HEK293 (cell line): ENCODE results near the gene MEGF10.
"Not testable (repeated sequence)": the region's sequence is repeated elsewhere in the genome, so short reads cannot be mapped to it uniquely, and the experiment has no call there.

Experiments
- CTCF ChIA-PET: fragments of 350-600 bp; formaldehyde crosslinking; extraction: SDS; loops from one replicate; lab custom pipeline; 2021; ENCODE audit warnings: antibody characterized with exemption; lab: Yijun Ruan, JAX
- POLR2A ChIA-PET: fragments of 300-600 bp; formaldehyde crosslinking; extraction: SDS; loops from one replicate; lab custom pipeline; 2020; ENCODE audit warnings: antibody characterized with exemption, inconsistent platforms; lab: Yijun Ruan, JAX
- H3K27ac ChIP-seq: fragments of 200-500 bp; sonication (Bioruptor generic); 2 replicates; pipeline ENCODE4 v1.5.1; 2014; ENCODE audit warnings: low read depth, low read length, control low read depth, inconsistent platforms; ENCODE audit errors: extremely low read depth
- H3K36me3 ChIP-seq, 2 experiments: fragments of 200-500 bp in 1 of 2; sonication (Bioruptor generic) in 1 of 2; 1 replicate in 1 of 2; 2 replicates in 1 of 2; pipeline ENCODE4 v1.5.1; 2014 to 2017; ENCODE audit warnings: inconsistent platforms in 2 of 2, low read length in 2 of 2; ENCODE audit not compliant: control insufficient read depth in 2 of 2, insufficient read depth in 1 of 2
- H3K4me1 ChIP-seq: fragments of 200-500 bp; sonication (Bioruptor generic); 2 replicates; pipeline ENCODE4 v1.5.1; 2014; ENCODE audit warnings: mild to moderate bottlenecking, low read length, inconsistent platforms; ENCODE audit not compliant: control insufficient read depth, insufficient read depth
- H3K4me3 ChIP-seq: 2 replicates; pipeline ENCODE4 v1.5.1; 2011; ENCODE audit warnings: low read depth, mild to moderate bottlenecking, control low read depth, low read length, moderate library complexity
- H3K9me3 ChIP-seq: fragments of 200-500 bp; sonication (Bioruptor generic); 2 replicates; pipeline ENCODE4 v1.5.1; 2014; ENCODE audit warnings: low read depth, low read length, inconsistent platforms; ENCODE audit not compliant: control insufficient read depth, insufficient read depth
- BCL11B ChIP-seq: fragments of 450-650 bp; formaldehyde crosslinking; IDR thresholded peaks from 2 replicates; pipeline ENCODE4 v1.5.1; 2016; ENCODE audit warnings: low read depth, missing biosample characterization, missing genetic modification characterization
- GFI1B ChIP-seq: fragments of 450-650 bp; formaldehyde crosslinking; IDR thresholded peaks from 2 replicates; pipeline ENCODE4 v1.5.1; 2016; ENCODE audit warnings: missing biosample characterization, missing genetic modification characterization
- GLI4 ChIP-seq: fragments of 450-650 bp; formaldehyde crosslinking; IDR thresholded peaks from 2 replicates; pipeline ENCODE4 v1.5.1; 2016; ENCODE audit warnings: missing biosample characterization, missing genetic modification characterization
- KLF1 ChIP-seq: fragments of 450-650 bp; formaldehyde crosslinking; IDR thresholded peaks from 2 replicates; pipeline ENCODE4 v1.5.1; 2016; ENCODE audit warnings: missing biosample characterization, missing genetic modification characterization
- MEIS1 ChIP-seq: sonication (generic); formaldehyde crosslinking; IDR thresholded peaks from 2 replicates; pipeline ENCODE4 v1.8.1; 2022; ENCODE audit warnings: missing genetic modification reagents, mild to moderate bottlenecking, borderline replicate concordance
- SP7 ChIP-seq: fragments of 450-650 bp; formaldehyde crosslinking; IDR thresholded peaks from 2 replicates; pipeline ENCODE4 v1.5.1; 2016; ENCODE audit warnings: missing biosample characterization, missing genetic modification characterization
- ZBTB20 ChIP-seq: fragments of 450-650 bp; formaldehyde crosslinking; IDR thresholded peaks from 2 replicates; pipeline ENCODE4 v1.5.1; 2016; ENCODE audit warnings: missing biosample characterization, missing genetic modification characterization
- ZFP37 ChIP-seq: fragments of 450-650 bp; formaldehyde crosslinking; IDR thresholded peaks from 2 replicates; pipeline ENCODE4 v1.5.1; 2016; ENCODE audit warnings: missing biosample characterization, missing genetic modification characterization
- ZFP41 ChIP-seq: fragments of 450-650 bp; formaldehyde crosslinking; IDR thresholded peaks from 2 replicates; pipeline ENCODE4 v1.5.1; 2016; ENCODE audit warnings: missing biosample characterization, missing genetic modification characterization, borderline replicate concordance
- ZNF112 ChIP-seq: fragments of 450-650 bp; formaldehyde crosslinking; IDR thresholded peaks from 2 replicates; pipeline ENCODE4 v1.5.0; 2017; ENCODE audit warnings: missing biosample characterization, missing genetic modification characterization
- ZNF146 ChIP-seq: fragments of 450-650 bp; formaldehyde crosslinking; IDR thresholded peaks from 2 replicates; pipeline ENCODE4 v1.5.1; 2016; ENCODE audit warnings: missing biosample characterization, missing genetic modification characterization
- ZNF211 ChIP-seq: fragments of 450-650 bp; formaldehyde crosslinking; IDR thresholded peaks from 2 replicates; pipeline ENCODE4 v1.5.1; 2016; ENCODE audit warnings: low read depth, missing biosample characterization, missing genetic modification characterization
- ZNF223 ChIP-seq: fragments of 450-650 bp; formaldehyde crosslinking; IDR thresholded peaks from 2 replicates; pipeline ENCODE4 v1.5.1; 2016; ENCODE audit warnings: missing biosample characterization, missing genetic modification characterization
- ZNF335 ChIP-seq: fragments of 450-650 bp; formaldehyde crosslinking; conservative IDR thresholded peaks from 2 replicates; pipeline ENCODE4 v1.5.1; 2016; ENCODE audit warnings: missing biosample characterization, missing genetic modification characterization
- ZNF341 ChIP-seq: fragments of 450-650 bp; formaldehyde crosslinking; IDR thresholded peaks from 2 replicates; pipeline ENCODE4; 2016; ENCODE audit warnings: low read depth, missing biosample characterization, missing genetic modification characterization
- ZNF362 ChIP-seq: fragments of 450-650 bp; formaldehyde crosslinking; IDR thresholded peaks from 2 replicates; pipeline ENCODE4 v1.5.1; 2016; ENCODE audit warnings: missing biosample characterization, missing genetic modification characterization
- ZNF398 ChIP-seq: fragments of 450-650 bp; formaldehyde crosslinking; IDR thresholded peaks from 2 replicates; pipeline ENCODE4 v1.5.1; 2017; ENCODE audit warnings: missing biosample characterization, missing genetic modification characterization
- ZNF561 ChIP-seq: fragments of 450-650 bp; IDR thresholded peaks from 2 replicates; pipeline ENCODE4 v1.5.1; 2018; ENCODE audit warnings: missing biosample characterization, missing genetic modification characterization, borderline replicate concordance
- ZNF610 ChIP-seq: fragments of 450-650 bp; formaldehyde crosslinking; IDR thresholded peaks from 2 replicates; pipeline ENCODE4 v1.5.1; 2016; ENCODE audit warnings: missing biosample characterization, missing genetic modification characterization, borderline replicate concordance
- ZNF645 ChIP-seq: fragments of 450-650 bp; formaldehyde crosslinking; IDR thresholded peaks from 2 replicates; pipeline ENCODE4; 2016; ENCODE audit warnings: missing biosample characterization, missing genetic modification characterization
- ZNF837 ChIP-seq: fragments of 450-650 bp; formaldehyde crosslinking; IDR thresholded peaks from 2 replicates; pipeline ENCODE4 v1.5.1; 2016; ENCODE audit warnings: missing biosample characterization, missing genetic modification characterization

The MEGF10 gene

GRCh38 chr5:127316011-127316410, 25.4 kb downstream of the MEGF10 start:
- Histone ChIP-seq H3K36me3 (no peaks in the 10 kb centered on the region), H3K4me1 (no peaks in the 10 kb centered on the region), H3K9me3 (no peaks in the 10 kb centered on the region), H3K27ac (no peak overlapping the region), H3K4me3 (no peak overlapping the region)
- CTCF ChIA-PET, result interaction anchor here (0.6 to 1.0 kb wide), 4 partner anchors 13 to 343 kb away, joined by 3 to 4 read pairs (median 3); no protein-coding TSS in a partner anchor
- TF ChIP-seq ZNF362 (tag by site-specific recombination) (no peak), MEIS1 (no peak), ZBTB20 (tag by site-specific recombination) (no peak), ZNF645 (tag by site-specific recombination) (no peak), ZNF112 (tag by site-specific recombination) (no peak), BCL11B (tag by site-specific recombination) (no peak), ZNF837 (no peak), GLI4 (no peak)
- POLR2A ChIA-PET, result no interaction called here

GRCh38 chr5:127317385-127317784, 26.8 kb downstream of the MEGF10 start:
- H3K27ac ChIP-seq, H3K9me3 ChIP-seq, POLR2A ChIA-PET, H3K4me1 ChIP-seq, CTCF ChIA-PET: not testable (repeated sequence)
- peak; percentile 81 for TF ChIP-seq ZNF146 (tag by site-specific recombination)
- TF ChIP-seq, all 188 proteins: peak for 1; not testable (repeated sequence) for 187
- H3K36me3 ChIP-seq, H3K4me3 ChIP-seq: not testable (repeated sequence)

GRCh38 chr5:127320032-127320965, 29.7 kb downstream of the MEGF10 start:
- POLR2A ChIA-PET, result no interaction called here
- no peak for TF ChIP-seq ZNF211
- no peak for TF ChIP-seq ZNF341 (tag by site-specific recombination)
- H3K27ac ChIP-seq, result no peak overlapping the region
- H3K4me1 ChIP-seq, result no peaks in the 10 kb centered on the region
- H3K36me3 ChIP-seq, result no peaks in the 10 kb centered on the region
- no peaks in the 10 kb centered on the region for H3K9me3 ChIP-seq
- CTCF ChIA-PET, result interaction anchor here (0.6 to 0.8 kb wide), 3 partner anchors 19 to 145 kb away, joined by 3 read pairs; no protein-coding TSS in a partner anchor
- no peak overlapping the region for H3K4me3 ChIP-seq

GRCh38 chr5:127321465-127321864, 30.9 kb downstream of the MEGF10 start:
- Histone ChIP-seq H3K4me3 (no peak overlapping the region), H3K27ac (no peak overlapping the region), H3K36me3 (no peaks in the 10 kb centered on the region), H3K4me1 (no peaks in the 10 kb centered on the region), H3K9me3 (no peaks in the 10 kb centered on the region)
- CTCF ChIA-PET, result no interaction called here
- POLR2A ChIA-PET, result no interaction called here
- TF ChIP-seq ZFP41 (no peak), ZNF610 (tag by site-specific recombination) (no peak), ZNF335 (no peak), ZNF398 (tag by site-specific recombination) (no peak), ZNF561 (tag by site-specific recombination) (no peak), ZFP37 (no peak), SP7 (no peak), GFI1B (no peak), ZNF223 (tag by site-specific recombination) (no peak), KLF1 (tag by site-specific recombination) (no peak)
